ENCODE measurements around the gene FRMD4A. TPM values are rescaled to one million over a fixed set of nuclear protein-coding genes. Genes with fewer than 3 reads are reported as not detected.
A peak's percentile ranks its signal among the peaks of the same experiment; 100 is the strongest.

The FRMD4A gene
- total and polyA plus RNA-seq, 2 of the 4 experiments (the other 2 are of a cell fraction): 30.3 to 68.8 TPM

- CTCF ChIA-PET: no interaction called here
- H4K91ac ChIP-seq (ENCODE audit: insufficient read depth, low read depth, low read length): no peak overlapping the region
- H3K36me3 ChIP-seq (ENCODE audit: control insufficient read depth, insufficient read depth, low read length): no peaks in the 10 kb centered on the region
- dilution Hi-C loops (cut with HindIII; ENCODE audit: low sequenced_read_pairs, unreplicated experiment): no loop called here
- H2BK15ac ChIP-seq (ENCODE audit: low read depth, low read length): no peak overlapping the region
- no peak overlapping the region for H3K4me3 ChIP-seq (ENCODE audit: insufficient read depth, low read depth, low read length)
- H3K18ac ChIP-seq (ENCODE audit: low read depth, low read length): no peak overlapping the region
- no peak overlapping the region for H3K14ac ChIP-seq (replicated peaks; ENCODE audit: low read depth, low read length)
- H3K4ac ChIP-seq (ENCODE audit: low read depth, low read length): no peak overlapping the region
- intact Hi-C loops (cut with micrococcal nuclease): no loop called here
- no peaks in the 10 kb centered on the region for H3K4me1 ChIP-seq (ENCODE audit: control insufficient read depth, insufficient read depth, low read length)
- H2BK20ac ChIP-seq (ENCODE audit: low read depth, low read length): no peak overlapping the region
- WGBS, 2 experiments (ENCODE audit: extremely low coverage in 2 of 2, insufficient read length in 1 of 2): 81% methylated on average over 11 of the region's 16 CpGs; no CpG with 5 or more reads in 1 of the 2 experiments
- no peak overlapping the region for H3K27ac ChIP-seq (ENCODE audit: insufficient read depth, low read length)
- DNase-seq (no peak), ATAC-seq (ENCODE audit: low read depth) (no peak)
- H2AK9ac ChIP-seq (replicated peaks; ENCODE audit: low read depth, low read length, poor library complexity): no peak overlapping the region
- no peaks in the 10 kb centered on the region for H3K9me3 ChIP-seq (ENCODE audit: control insufficient read depth, insufficient read depth, low read length)
- H3K27me3 ChIP-seq (ENCODE audit: control insufficient read depth, insufficient read depth, low read length): no peaks in the 10 kb centered on the region
- POLR2A ChIA-PET (ENCODE audit: unreplicated experiment): no interaction called here
- H3K23ac ChIP-seq (ENCODE audit: low read depth, low read length): no peak overlapping the region
- H4K8ac ChIP-seq (ENCODE audit: low read depth in 2 of 2, low read length in 2 of 2): no peak overlapping the region
- H4K20me1 ChIP-seq (ENCODE audit: insufficient read depth, low read length): no peaks in the 10 kb centered on the region
- BruUV-seq (replicated peaks): no TSS peak
- H2BK5ac ChIP-seq (ENCODE audit: low read depth, low read length, poor library complexity, severe bottlenecking): no peak overlapping the region
- no peak overlapping the region for H4K5ac ChIP-seq (ENCODE audit: low read depth, low read length)
- no peak overlapping the region for H3K9ac ChIP-seq (ENCODE audit: low read depth, low read length)
- in situ Hi-C loops (cut with MboI; ENCODE audit: low sequenced_read_pairs): no loop called here
- peak overlapping the region; percentile 72 for H2AFZ ChIP-seq (replicated peaks; ENCODE audit: low read length, poor library complexity)
- no peaks in the 10 kb centered on the region for H3K79me1 ChIP-seq (ENCODE audit: low read depth in 1 of 2, low read length in 2 of 2)
- H3K56ac ChIP-seq (ENCODE audit: extremely low read depth, insufficient read depth, low read length): no peak overlapping the region
- no peak overlapping the region for H3K4me2 ChIP-seq (ENCODE audit: low read depth, low read length)
- TF ChIP-seq MAFK (IDR thresholded peaks at IDR 0.05; ENCODE audit: low read depth, low read length) (no peak), NFE2L2 (IDR thresholded peaks at IDR 0.05; ENCODE audit: low read depth, low read length) (no peak), SMC3 (IDR thresholded peaks at IDR 0.05; ENCODE audit: low read depth, low read length) (no peak), MXI1 (IDR thresholded peaks at IDR 0.05; ENCODE audit: borderline replicate concordance, low read depth, low read length) (no peak), RAD21 (IDR thresholded peaks at IDR 0.05; ENCODE audit: low read length) (no peak), RFX5 (IDR thresholded peaks at IDR 0.05; ENCODE audit: low read depth, low read length) (no peak), FOS (IDR thresholded peaks at IDR 0.05; ENCODE audit: low read depth, low read length) (no peak), ELK1 (IDR thresholded peaks at IDR 0.05; ENCODE audit: borderline replicate concordance, low read depth, low read length) (no peak), BHLHE40 (IDR thresholded peaks at IDR 0.05; ENCODE audit: low read depth, low read length) (no peak), CHD1 (IDR thresholded peaks at IDR 0.05; ENCODE audit: low read depth, low read length) (no peak), CTCF (conservative IDR thresholded peaks at IDR 0.05; ENCODE audit: low read depth, low read length) (no peak), MAZ (IDR thresholded peaks at IDR 0.05; ENCODE audit: borderline replicate concordance, low read depth, low read length) (no peak), RCOR1 (IDR thresholded peaks at IDR 0.05; ENCODE audit: insufficient replicate concordance, low read length) (no peak)
- TF ChIP-seq, protein P1, sequence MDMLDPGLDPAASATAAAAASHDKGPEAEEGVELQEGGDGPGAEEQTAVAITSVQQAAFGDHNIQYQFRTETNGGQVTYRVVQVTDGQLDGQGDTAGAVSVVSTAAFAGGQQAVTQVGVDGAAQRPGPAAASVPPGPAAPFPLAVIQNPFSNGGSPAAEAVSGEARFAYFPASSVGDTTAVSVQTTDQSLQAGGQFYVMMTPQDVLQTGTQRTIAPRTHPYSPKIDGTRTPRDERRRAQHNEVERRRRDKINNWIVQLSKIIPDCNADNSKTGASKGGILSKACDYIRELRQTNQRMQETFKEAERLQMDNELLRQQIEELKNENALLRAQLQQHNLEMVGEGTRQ (IDR thresholded peaks at IDR 0.05; ENCODE audit: low read depth, low read length): no peak
- no peak overlapping the region for H2AK5ac ChIP-seq (ENCODE audit: low read depth, low read length)
- peaks cover 3% of the 10 kb centered on the region; the same call in 1 of the 2 replicates for H3K9me1 ChIP-seq (ENCODE audit: insufficient read depth, low read length)
- H2BK120ac ChIP-seq (ENCODE audit: low read depth, low read length): no peak overlapping the region
Observed at GRCh38 chr10:13904064-13904463, 426.7 kb downstream of the FRMD4A start.

Data from IMR-90 (cell line).